A549 (cell line): ENCODE data around the gene NANOS3. TPM values are rescaled to one million over a fixed set of nuclear protein-coding genes. Genes with fewer than 3 reads are reported as not detected.
A peak's percentile ranks its signal among the peaks of the same experiment; 100 is the strongest.

Experiments
- ATAC-seq, 2 experiments: fragments of 200-7000 bp in 1 of 2; fragments of >200 bp in 1 of 2; cut with Nextera tagmentation in 1 of 2; cut with Tn5 transposase in 1 of 2; 3 replicates each; pipeline versions ENCODE4 v1.8.0 to v1.9.1; 2018 to 2020; ENCODE audit warnings: mild to moderate bottlenecking in 1 of 2, moderate library complexity in 1 of 2
- CTCF ChIA-PET: fragments of 300-600 bp; sonication (Branson Sonifier 250); formaldehyde crosslinking; extraction: SDS; loops from one replicate; lab custom pipeline; 2021; ENCODE audit warnings: antibody characterized with exemption, inconsistent platforms; lab: Yijun Ruan, JAX
- POLR2A ChIA-PET: fragments of 350-600 bp; formaldehyde crosslinking; extraction: SDS; loops from one replicate; lab custom pipeline; 2021; ENCODE audit warnings: antibody characterized with exemption, inconsistent platforms; lab: Yijun Ruan, JAX
- DNase-seq, 2 experiments: peaks; one replicate each; pipeline versions ENCODE4 v3.0.0 to v3.0.0-alpha.2; 2011 to 2016; ENCODE audit warnings: low read depth in 1 of 2, low spot score in 1 of 2
- FAIRE-seq: peaks from 2 replicates; lab custom pipeline; 2011; peaks lifted over from hg19 to GRCh38; lab: Jason Lieb, UNC
- H3K27ac ChIP-seq, 2 experiments: fragments of >200 bp; sonication (Bioruptor Twin); formaldehyde crosslinking; 3 replicates each; pipeline ENCODE4 v1.5.1; 2016 to 2017
- H3K4me1 ChIP-seq: fragments of >200 bp; sonication (Bioruptor Twin); formaldehyde crosslinking; 3 replicates; pipeline ENCODE4 v1.6.1; 2016
- H3K4me2 ChIP-seq: fragments of >200 bp; sonication (Bioruptor Twin); formaldehyde crosslinking; 3 replicates; pipeline ENCODE4 v1.6.1; 2016
- H3K4me3 ChIP-seq: fragments of >200 bp; sonication (Bioruptor Twin); formaldehyde crosslinking; 3 replicates; pipeline ENCODE4 v1.5.1; 2016
- H3K9me3 ChIP-seq: fragments of >200 bp; sonication (Bioruptor Twin); formaldehyde crosslinking; 3 replicates; pipeline ENCODE4 v1.6.1; 2016
- BHLHE40 ChIP-seq: IDR thresholded peaks from 2 replicates; pipeline ENCODE4 v1.6.1; 2012; ENCODE audit warnings: low read depth, low read length, inconsistent platforms
- CHD2 ChIP-seq: fragments of 150-350 bp; IDR thresholded peaks from 2 replicates; pipeline ENCODE4 v1.6.1; 2014; ENCODE audit warnings: low read length; ENCODE audit not compliant: partially characterized antibody
- ESRRA ChIP-seq: fragments of 150-350 bp; IDR thresholded peaks from 2 replicates; pipeline ENCODE4 v1.6.1; 2014; ENCODE audit warnings: mild to moderate bottlenecking, low read length, borderline replicate concordance
- FOSB ChIP-seq: fragments of 250-450 bp; sonication (Bioruptor Pico); IDR thresholded peaks from 2 replicates; pipeline ENCODE4 v1.5.0; 2020; ENCODE audit warnings: mild to moderate bottlenecking, moderate library complexity
- FOXS1 ChIP-seq: fragments of 250-450 bp; sonication (Bioruptor Pico); IDR thresholded peaks from 2 replicates; pipeline ENCODE4 v1.5.0; 2020; ENCODE audit warnings: mild to moderate bottlenecking, moderate library complexity
- HOXA7 ChIP-seq: fragments of 250-450 bp; sonication (Bioruptor Pico); IDR thresholded peaks from 2 replicates; pipeline ENCODE4 v1.5.0; 2020; ENCODE audit warnings: mild to moderate bottlenecking, moderate library complexity
- JUN ChIP-seq, 2 experiments: fragments of >200 bp; sonication (Bioruptor Twin); formaldehyde crosslinking; IDR thresholded peaks; 2 replicates in 1 of 2; 3 replicates in 1 of 2; pipeline ENCODE4 v1.6.1; 2016 to 2017
- MAFK ChIP-seq: fragments of 450-650 bp; IDR thresholded peaks from 2 replicates; pipeline ENCODE4 v1.6.1; 2014; ENCODE audit not compliant: partially characterized antibody
- MYC ChIP-seq: IDR thresholded peaks from 2 replicates; pipeline ENCODE4 v1.6.1; 2012; ENCODE audit warnings: mild to moderate bottlenecking, inconsistent platforms, low read length, improper control_type of control experiment, borderline replicate concordance
- NPAS2 ChIP-seq: fragments of 250-450 bp; sonication (Bioruptor Pico); IDR thresholded peaks from 2 replicates; pipeline ENCODE4 v1.8.0; 2022; ENCODE audit warnings: mild to moderate bottlenecking, moderate library complexity, borderline replicate concordance
- POLR2AphosphoS2 ChIP-seq: conservative IDR thresholded peaks from 2 replicates; pipeline ENCODE4 v1.6.1; 2012; ENCODE audit warnings: low read length, improper control_type of control experiment, inconsistent platforms
- RARB ChIP-seq: fragments of 250-450 bp; sonication (Bioruptor Pico); IDR thresholded peaks from 2 replicates; pipeline ENCODE4 v1.8.0; 2021; ENCODE audit warnings: mild to moderate bottlenecking, moderate library complexity
- TFCP2L1 ChIP-seq: fragments of 250-450 bp; sonication (Bioruptor Pico); IDR thresholded peaks from 2 replicates; pipeline ENCODE4 v1.5.0; 2021; ENCODE audit warnings: mild to moderate bottlenecking
- TP53 ChIP-seq: fragments of 250-450 bp; sonication (Bioruptor Pico); IDR thresholded peaks from 2 replicates; pipeline ENCODE4 v1.5.0; 2021; ENCODE audit warnings: mild to moderate bottlenecking, moderate library complexity
- ZFP36 ChIP-seq: fragments of 450-650 bp; IDR thresholded peaks from 2 replicates; pipeline ENCODE4 v1.6.1; 2014; ENCODE audit warnings: borderline replicate concordance; ENCODE audit not compliant: partially characterized antibody
- WGBS: methylation state at CpG from one replicate; pipeline ENCODE4 v1.1.6; 2017; ENCODE audit errors: missing lambda C conversion rate; 5-methylcytosine and 5-hydroxymethylcytosine counted together
- polyA plus RNA-seq, 4 experiments: library from polyadenylated mRNA; depleted of rRNA in 3 of 4; stranded (reverse); fragments of >200 nt; fragmentation: RNase III in 1 of 4; extraction: RNeasy Plus Mini Kit Qiagen cat#74134 plus additional on column Dnase treatment in 1 of 4; gene quantifications; 2 replicates in 3 of 4; 3 replicates in 1 of 4; pipeline ENCODE4 v1.2.3, GENCODE V29; 2011 to 2017
- TF ChIP-seq, protein P1 (sequence below): IDR thresholded peaks from 2 replicates; pipeline ENCODE4 v1.6.1; 2012
- TF ChIP-seq, protein P2 (sequence below): IDR thresholded peaks from 2 replicates; pipeline ENCODE4 v1.6.1; 2012
- TF ChIP-seq, protein P3 (sequence below): fragments of >200 bp; sonication (Bioruptor Twin); formaldehyde crosslinking; IDR thresholded peaks from 3 replicates; pipeline ENCODE4 v1.6.1; 2016
- TF ChIP-seq, protein P4 (sequence below): fragments of 200-600 bp; sonication (generic); IDR thresholded peaks from 2 replicates; pipeline ENCODE4 v1.6.1; 2016; ENCODE audit warnings: antibody characterized with exemption, mild to moderate bottlenecking, moderate library complexity

NANOS3 gene
- polyA plus RNA-seq, 2 of the 4 experiments (the other 2 are of a cell fraction), result 0.31 to 1.2 TPM

DNA sequence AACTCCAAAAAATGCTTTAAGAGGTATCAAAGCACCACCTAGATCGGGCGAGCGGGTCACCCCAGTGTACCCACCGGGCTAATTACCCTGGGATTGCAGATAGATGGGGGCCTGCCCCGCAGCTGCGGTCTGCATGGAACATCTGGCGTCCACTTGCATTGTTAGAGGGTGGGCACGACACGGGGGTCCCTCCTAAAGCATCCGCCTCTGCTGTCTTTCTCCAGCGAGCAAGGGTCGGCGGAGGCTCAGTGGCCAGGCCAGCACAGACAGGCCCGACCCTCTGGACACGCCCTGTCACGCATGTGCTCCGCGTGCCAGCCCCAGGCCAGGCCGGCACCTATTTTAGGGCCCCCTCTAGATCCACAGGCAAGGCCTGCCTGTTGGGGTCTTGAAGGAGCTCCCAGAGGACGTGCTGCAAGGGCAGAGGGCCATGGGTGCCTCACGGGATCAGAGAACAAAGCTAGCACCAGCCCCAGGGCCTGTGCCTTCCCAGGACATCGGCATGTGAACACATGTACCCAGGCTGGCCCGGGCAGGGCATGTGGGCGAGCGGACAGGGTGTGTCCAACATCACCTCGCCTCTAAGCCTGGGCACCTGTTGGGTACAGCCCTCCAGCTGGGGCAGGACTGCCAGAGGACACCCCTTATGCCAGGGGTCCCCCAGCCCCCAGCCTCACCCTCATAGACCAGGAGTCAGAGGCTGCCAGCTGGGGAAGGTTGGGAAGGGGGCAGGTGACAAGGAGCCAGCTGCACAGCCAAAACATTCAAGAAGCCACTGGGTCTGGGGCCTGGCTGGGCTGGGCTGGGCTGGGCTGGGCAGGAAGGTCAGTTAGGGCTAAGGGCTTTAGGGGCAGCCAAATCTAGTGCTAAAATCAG, 35.6 kb upstream of the NANOS3 start:
- Histone ChIP-seq H3K4me2 (peak overlapping the region; percentile 100), H3K9me3 (no peaks in the 10 kb centered on the region), H3K4me3 (peak overlapping the region; percentile 95), H3K4me1 (peaks cover 57% of the 10 kb centered on the region), H3K27ac (peak overlapping the region; percentile 100)
- DNase-seq (peak in 1 of 2 experiments; percentile 53), ATAC-seq (peak in 1 of 2 experiments; percentile 5; a peak in 3 of 6 replicates), FAIRE-seq (no peak)
- CTCF ChIA-PET, result interaction anchor here (0.6 to 10.7 kb wide), 2 partner anchors 15 to 58 kb away, joined by 3 to 271 read pairs; no protein-coding TSS in a partner anchor
- POLR2A ChIA-PET, result interaction anchor here (1.2 to 4.2 kb wide), 6 partner anchors 10 to 46 kb away, joined by 4 to 41 read pairs (median 8); partner anchors contain the start of gene ZSWIM4
- TF ChIP-seq TFCP2L1 (CRISPR knock-in tag), result peak; percentile 85
- peak; percentile 38 to 50; a peak in 2 of 5 replicates for TF ChIP-seq JUN (IDR thresholded peaks at IDR 0.05)
- TF ChIP-seq, protein P1, sequence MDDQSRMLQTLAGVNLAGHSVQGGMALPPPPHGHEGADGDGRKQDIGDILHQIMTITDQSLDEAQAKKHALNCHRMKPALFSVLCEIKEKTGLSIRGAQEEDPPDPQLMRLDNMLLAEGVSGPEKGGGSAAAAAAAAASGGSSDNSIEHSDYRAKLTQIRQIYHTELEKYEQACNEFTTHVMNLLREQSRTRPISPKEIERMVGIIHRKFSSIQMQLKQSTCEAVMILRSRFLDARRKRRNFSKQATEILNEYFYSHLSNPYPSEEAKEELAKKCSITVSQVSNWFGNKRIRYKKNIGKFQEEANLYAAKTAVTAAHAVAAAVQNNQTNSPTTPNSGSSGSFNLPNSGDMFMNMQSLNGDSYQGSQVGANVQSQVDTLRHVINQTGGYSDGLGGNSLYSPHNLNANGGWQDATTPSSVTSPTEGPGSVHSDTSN, result peak; percentile 43
- TF ChIP-seq NPAS2 (CRISPR knock-in tag), result peak; percentile 5; the same call in 1 of the 2 replicates
- TF ChIP-seq MAFK, result no peak
- peak; percentile 60 for TF ChIP-seq RARB
- TF ChIP-seq, protein P2, sequence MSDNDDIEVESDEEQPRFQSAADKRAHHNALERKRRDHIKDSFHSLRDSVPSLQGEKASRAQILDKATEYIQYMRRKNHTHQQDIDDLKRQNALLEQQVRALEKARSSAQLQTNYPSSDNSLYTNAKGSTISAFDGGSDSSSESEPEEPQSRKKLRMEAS, result peak; percentile 70
- TF ChIP-seq, protein P3, sequence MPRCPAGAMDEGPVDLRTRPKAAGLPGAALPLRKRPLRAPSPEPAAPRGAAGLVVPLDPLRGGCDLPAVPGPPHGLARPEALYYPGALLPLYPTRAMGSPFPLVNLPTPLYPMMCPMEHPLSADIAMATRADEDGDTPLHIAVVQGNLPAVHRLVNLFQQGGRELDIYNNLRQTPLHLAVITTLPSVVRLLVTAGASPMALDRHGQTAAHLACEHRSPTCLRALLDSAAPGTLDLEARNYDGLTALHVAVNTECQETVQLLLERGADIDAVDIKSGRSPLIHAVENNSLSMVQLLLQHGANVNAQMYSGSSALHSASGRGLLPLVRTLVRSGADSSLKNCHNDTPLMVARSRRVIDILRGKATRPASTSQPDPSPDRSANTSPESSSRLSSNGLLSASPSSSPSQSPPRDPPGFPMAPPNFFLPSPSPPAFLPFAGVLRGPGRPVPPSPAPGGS, result no peak
- TF ChIP-seq CHD2, result no peak
- peak; percentile 16; the same call in 1 of the 2 replicates for TF ChIP-seq FOSB (CRISPR knock-in tag)
- TF ChIP-seq BHLHE40, result peak; percentile 16; the same call in 1 of the 2 replicates
- TF ChIP-seq, protein P4, sequence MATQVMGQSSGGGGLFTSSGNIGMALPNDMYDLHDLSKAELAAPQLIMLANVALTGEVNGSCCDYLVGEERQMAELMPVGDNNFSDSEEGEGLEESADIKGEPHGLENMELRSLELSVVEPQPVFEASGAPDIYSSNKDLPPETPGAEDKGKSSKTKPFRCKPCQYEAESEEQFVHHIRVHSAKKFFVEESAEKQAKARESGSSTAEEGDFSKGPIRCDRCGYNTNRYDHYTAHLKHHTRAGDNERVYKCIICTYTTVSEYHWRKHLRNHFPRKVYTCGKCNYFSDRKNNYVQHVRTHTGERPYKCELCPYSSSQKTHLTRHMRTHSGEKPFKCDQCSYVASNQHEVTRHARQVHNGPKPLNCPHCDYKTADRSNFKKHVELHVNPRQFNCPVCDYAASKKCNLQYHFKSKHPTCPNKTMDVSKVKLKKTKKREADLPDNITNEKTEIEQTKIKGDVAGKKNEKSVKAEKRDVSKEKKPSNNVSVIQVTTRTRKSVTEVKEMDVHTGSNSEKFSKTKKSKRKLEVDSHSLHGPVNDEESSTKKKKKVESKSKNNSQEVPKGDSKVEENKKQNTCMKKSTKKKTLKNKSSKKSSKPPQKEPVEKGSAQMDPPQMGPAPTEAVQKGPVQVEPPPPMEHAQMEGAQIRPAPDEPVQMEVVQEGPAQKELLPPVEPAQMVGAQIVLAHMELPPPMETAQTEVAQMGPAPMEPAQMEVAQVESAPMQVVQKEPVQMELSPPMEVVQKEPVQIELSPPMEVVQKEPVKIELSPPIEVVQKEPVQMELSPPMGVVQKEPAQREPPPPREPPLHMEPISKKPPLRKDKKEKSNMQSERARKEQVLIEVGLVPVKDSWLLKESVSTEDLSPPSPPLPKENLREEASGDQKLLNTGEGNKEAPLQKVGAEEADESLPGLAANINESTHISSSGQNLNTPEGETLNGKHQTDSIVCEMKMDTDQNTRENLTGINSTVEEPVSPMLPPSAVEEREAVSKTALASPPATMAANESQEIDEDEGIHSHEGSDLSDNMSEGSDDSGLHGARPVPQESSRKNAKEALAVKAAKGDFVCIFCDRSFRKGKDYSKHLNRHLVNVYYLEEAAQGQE, result peak; percentile 24; the same call in 1 of the 2 replicates
- peak; percentile 10 for TF ChIP-seq HOXA7 (CRISPR knock-in tag)
- no peak for TF ChIP-seq ZFP36
- no peak for TF ChIP-seq ESRRA
- TF ChIP-seq FOXS1 (CRISPR knock-in tag), result no peak
- peak; percentile 43 for TF ChIP-seq TP53 (CRISPR knock-in tag)
- TF ChIP-seq POLR2AphosphoS2, result peak; percentile 93
- 0 out of 2 replicates have a peak, but pooled peaks have one; percentile 47 for TF ChIP-seq MYC
- WGBS, result 4% methylated on average over 7 of the region's 26 CpGs
